Measurements from ENCODE around the gene HINT1. TPM values are rescaled to one million over a fixed set of nuclear protein-coding genes. Genes with fewer than 3 reads are reported as not detected.

The HINT1 gene
- total and polyA plus RNA-seq, 12 donors: 53.8 to 279 (median 130) TPM

GRCh38 chr5:131186561-131187256, 21.7 kb upstream of the HINT1 start:
- no peaks in the 10 kb centered on the region for H3K9me3 ChIP-seq
- H3K4me3 ChIP-seq: no peak overlapping the region
- DNase-seq (no peak), ATAC-seq (no peak)
- H3K4me1 ChIP-seq: peaks cover 0 to 6% (median 0%) of the 10 kb centered on the region in 9 donors
- intact Hi-C loops (cut with DNase I): loop anchor here in 1 of 10 donors (10.0 kb wide), 1 partner anchor 228 kb away; no protein-coding TSS in a partner anchor
- no peaks in the 10 kb centered on the region for H3K27me3 ChIP-seq
- H3K36me3 ChIP-seq: peaks cover 0 to 56% (median 0%) of the 10 kb centered on the region in 9 donors
- 87 to 95% methylated on average over 3 of the region's 3 CpGs for WGBS, 2 donors
- H3K27ac ChIP-seq: no peak overlapping the region
- TF ChIP-seq CTCF (IDR thresholded peaks at IDR 0.05): no peak

GRCh38 chr5:131185523-131186104, 20.6 kb upstream of the HINT1 start:
- intact Hi-C loops (cut with DNase I): loop anchor here in 1 of 10 donors (10.0 kb wide), 1 partner anchor 229 kb away; no protein-coding TSS in a partner anchor
- Histone ChIP-seq H3K4me1 (no peaks in the 10 kb centered on the region), H3K27ac (no peak overlapping the region), H3K9me3 (no peaks in the 10 kb centered on the region), H3K4me3 (no peak overlapping the region), H3K36me3 (peaks cover 0 to 56% (median 0%) of the 10 kb centered on the region in 9 donors), H3K27me3 (no peaks in the 10 kb centered on the region)
- TF ChIP-seq CTCF (IDR thresholded peaks at IDR 0.05): no peak
- no peak for ATAC-seq
- no peak for DNase-seq

GRCh38 chr5:131182839-131183238, 17.8 kb upstream of the HINT1 start:
- H3K36me3 ChIP-seq: peaks cover 0 to 41% (median 0%) of the 10 kb centered on the region in 9 donors
- H3K27me3 ChIP-seq: no peaks in the 10 kb centered on the region
- no peak for DNase-seq
- no peaks in the 10 kb centered on the region for H3K9me3 ChIP-seq
- no peak for ATAC-seq
- no peak overlapping the region for H3K27ac ChIP-seq
- intact Hi-C loops (cut with DNase I): loop anchor here in 1 of 10 donors (10.0 kb wide), 1 partner anchor 232 kb away; no protein-coding TSS in a partner anchor
- H3K4me3 ChIP-seq: no peak overlapping the region
- no peaks in the 10 kb centered on the region for H3K4me1 ChIP-seq
- TF ChIP-seq CTCF (IDR thresholded peaks at IDR 0.05): no peak

- Histone ChIP-seq H3K27me3 (no peaks in the 10 kb centered on the region), H3K36me3 (peaks cover 0 to 24% (median 0%) of the 10 kb centered on the region in 9 donors), H3K27ac (no peak overlapping the region), H3K4me1 (no peaks in the 10 kb centered on the region), H3K9me3 (no peaks in the 10 kb centered on the region), H3K4me3 (no peak overlapping the region)
- no peak for TF ChIP-seq CTCF (IDR thresholded peaks at IDR 0.05)
- ATAC-seq: no peak
- no peak for DNase-seq
- intact Hi-C loops (cut with DNase I): loop anchor here in 1 of 10 donors (10.0 kb wide), 1 partner anchor 234 kb away; no protein-coding TSS in a partner anchor
Observed at GRCh38 chr5:131180407-131180806, 15.4 kb upstream of the HINT1 start.
